HEK293T (cell line): ENCODE measurements around the gene ACKR2.

Experiments used
- CTCF ChIA-PET: fragments of 350-600 bp; formaldehyde crosslinking; extraction: SDS; loops from one replicate; lab custom pipeline; 2021; ENCODE audit warnings: antibody characterized with exemption, inconsistent platforms; lab: Yijun Ruan, JAX
- POLR2A ChIA-PET: fragments of 350-600 bp; formaldehyde crosslinking; extraction: SDS; loops from one replicate; lab custom pipeline; 2020; ENCODE audit warnings: antibody characterized with exemption, inconsistent platforms; lab: Yijun Ruan, JAX
- DNase-seq: peaks from one replicate; pipeline ENCODE4 v3.0.0; 2012; ENCODE audit warnings: mixed read lengths; ENCODE audit errors: extremely low spot score
- ARNT ChIP-seq: fragments of 450-650 bp; IDR thresholded peaks from 2 replicates; pipeline ENCODE4 v1.6.1; 2017; ENCODE audit warnings: mild to moderate bottlenecking
- BHLHE40 ChIP-seq: fragments of 450-650 bp; IDR thresholded peaks from 2 replicates; pipeline ENCODE4 v1.6.1; 2016; ENCODE audit warnings: mild to moderate bottlenecking, moderate library complexity, borderline replicate concordance
- CTBP1 ChIP-seq: fragments of 450-650 bp; IDR thresholded peaks from 2 replicates; pipeline ENCODE4 v1.6.1; 2016; ENCODE audit warnings: borderline replicate concordance
- ELF4 ChIP-seq: fragments of 450-650 bp; IDR thresholded peaks from 2 replicates; pipeline ENCODE4 v1.6.1; 2017; ENCODE audit warnings: antibody characterized with exemption
- FOXA1 ChIP-seq: fragments of 450-650 bp; IDR thresholded peaks from 2 replicates; pipeline ENCODE4 v1.6.1; 2016; ENCODE audit warnings: mild to moderate bottlenecking
- FOXK2 ChIP-seq: fragments of 450-650 bp; IDR thresholded peaks from 2 replicates; pipeline ENCODE4 v1.6.1; 2016; ENCODE audit warnings: mild to moderate bottlenecking
- FOXM1 ChIP-seq: fragments of 450-650 bp; IDR thresholded peaks from 2 replicates; pipeline ENCODE4 v1.6.1; 2017; ENCODE audit warnings: mild to moderate bottlenecking, borderline replicate concordance
- HDGF ChIP-seq: fragments of 450-650 bp; IDR thresholded peaks from 2 replicates; pipeline ENCODE4 v1.6.1; 2017; ENCODE audit warnings: antibody characterized with exemption, borderline replicate concordance
- L3MBTL2 ChIP-seq: fragments of 450-650 bp; conservative IDR thresholded peaks from 2 replicates; pipeline ENCODE4 v1.6.1; 2016; ENCODE audit warnings: mild to moderate bottlenecking
- LEF1 ChIP-seq: fragments of 450-650 bp; IDR thresholded peaks from 2 replicates; pipeline ENCODE4 v1.6.1; 2017; ENCODE audit warnings: mild to moderate bottlenecking, borderline replicate concordance
- NFRKB ChIP-seq: fragments of 450-650 bp; IDR thresholded peaks from 2 replicates; pipeline ENCODE4 v1.6.1; 2016; ENCODE audit warnings: mild to moderate bottlenecking, moderate library complexity
- SP1 ChIP-seq: fragments of 450-650 bp; IDR thresholded peaks from 2 replicates; pipeline ENCODE4 v1.6.1; 2017
- SUZ12 ChIP-seq: fragments of 450-650 bp; IDR thresholded peaks from 2 replicates; pipeline ENCODE4 v1.6.1; 2016; ENCODE audit warnings: mild to moderate bottlenecking
- TARDBP ChIP-seq: fragments of 450-650 bp; IDR thresholded peaks from 2 replicates; pipeline ENCODE4 v1.6.1; 2016
- ZNF384 ChIP-seq: fragments of 450-650 bp; IDR thresholded peaks from 2 replicates; pipeline ENCODE4 v1.6.1; 2016
- TF ChIP-seq, protein P1 (sequence below): fragments of 450-650 bp; IDR thresholded peaks from 2 replicates; pipeline ENCODE4 v1.6.1; 2016

ACKR2 gene

DNA sequence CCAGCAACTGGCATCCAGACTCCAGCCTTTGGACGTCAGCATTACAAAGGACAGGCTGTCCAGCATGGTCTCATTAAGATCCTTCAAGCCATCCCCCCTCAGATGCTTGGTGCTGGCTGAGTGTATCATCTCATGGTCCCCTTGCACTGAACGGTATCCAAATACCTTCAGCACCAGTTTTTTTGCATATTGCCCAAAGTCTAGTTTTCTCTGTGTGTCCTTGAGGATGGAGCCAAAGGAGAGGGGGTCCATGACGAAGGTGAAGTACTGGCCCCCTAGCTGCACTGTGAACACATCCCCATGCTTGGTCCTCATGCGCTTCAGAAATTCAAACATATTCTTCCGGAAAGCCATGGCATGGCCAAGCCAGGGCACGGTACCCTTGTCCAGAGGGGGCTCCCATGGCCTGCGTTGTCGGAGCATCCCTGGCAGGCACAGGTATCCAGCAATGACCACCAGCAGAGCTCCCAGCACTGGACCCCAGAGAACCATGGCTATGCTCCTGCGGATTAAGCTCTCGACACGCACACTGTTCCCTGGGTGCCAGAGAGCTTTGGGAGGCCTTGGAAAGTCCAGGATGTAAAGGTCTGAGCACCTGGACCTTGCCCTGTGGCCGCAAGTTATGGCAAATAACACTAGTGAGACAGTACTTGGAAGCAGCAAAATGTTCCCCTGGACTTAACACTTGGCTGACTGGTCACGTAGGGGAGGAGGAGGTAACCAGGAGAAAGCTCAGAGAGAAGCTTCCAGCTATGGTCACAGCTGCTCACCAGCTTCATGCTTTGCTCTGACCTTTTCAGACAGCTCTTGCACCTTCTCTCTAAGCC lies 66.3 kb downstream of the ACKR2 start, which contains the start of gene CYP8B1:
Gene CYP8B1 (minus strand): TSS at position 555 of the 827 bp plus-strand sequence. CDS start 63 bp downstream, at position 492.
- no peak for DNase-seq
- ChIA-PET POLR2A (no interaction called here), CTCF (interaction anchor here (0.7 kb wide), 1 partner anchor 12 kb away, joined by 3 read pairs; no protein-coding TSS in a partner anchor)
- TF ChIP-seq TARDBP (no peak), FOXM1 (no peak), HDGF (no peak), CTBP1 (no peak), L3MBTL2 (no peak), BHLHE40 (no peak), ELF4 (no peak), LEF1 (no peak), SP1 (no peak), ARNT (no peak), NFRKB (no peak), SUZ12 (no peak), FOXA1 (no peak), FOXK2 (no peak), ZNF384 (no peak)
- TF ChIP-seq, protein P1, sequence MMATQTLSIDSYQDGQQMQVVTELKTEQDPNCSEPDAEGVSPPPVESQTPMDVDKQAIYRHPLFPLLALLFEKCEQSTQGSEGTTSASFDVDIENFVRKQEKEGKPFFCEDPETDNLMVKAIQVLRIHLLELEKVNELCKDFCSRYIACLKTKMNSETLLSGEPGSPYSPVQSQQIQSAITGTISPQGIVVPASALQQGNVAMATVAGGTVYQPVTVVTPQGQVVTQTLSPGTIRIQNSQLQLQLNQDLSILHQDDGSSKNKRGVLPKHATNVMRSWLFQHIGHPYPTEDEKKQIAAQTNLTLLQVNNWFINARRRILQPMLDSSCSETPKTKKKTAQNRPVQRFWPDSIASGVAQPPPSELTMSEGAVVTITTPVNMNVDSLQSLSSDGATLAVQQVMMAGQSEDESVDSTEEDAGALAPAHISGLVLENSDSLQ, result no peak

DNA sequence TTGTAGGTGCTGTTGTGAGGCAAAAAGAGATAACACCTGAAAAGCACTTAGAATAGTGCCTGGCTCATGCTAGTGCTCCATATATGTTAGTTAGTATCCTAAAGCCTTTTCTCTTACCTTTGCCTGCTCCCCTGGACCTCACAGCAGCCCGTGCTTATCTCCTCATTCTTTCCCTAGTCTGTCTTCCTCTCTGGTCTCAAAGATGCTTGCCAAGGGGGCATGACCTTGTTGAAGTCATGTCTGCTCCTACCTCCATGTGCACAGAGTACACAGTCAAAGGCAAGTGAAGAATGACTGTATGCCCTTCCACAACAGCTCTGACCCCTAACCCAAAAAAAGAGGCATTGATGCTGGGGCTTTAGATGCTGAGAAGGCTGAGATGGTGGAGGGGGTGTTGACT lies 67.2 kb downstream of the ACKR2 start:
- CTCF ChIA-PET, result interaction anchor here (0.7 kb wide), 1 partner anchor 13 kb away, joined by 3 read pairs; no protein-coding TSS in a partner anchor
- POLR2A ChIA-PET, result no interaction called here
- TF ChIP-seq TARDBP (no peak), BHLHE40 (no peak), NFRKB (no peak), SUZ12 (no peak), L3MBTL2 (no peak), ELF4 (no peak)
- TF ChIP-seq, protein P1, result no peak

DNA sequence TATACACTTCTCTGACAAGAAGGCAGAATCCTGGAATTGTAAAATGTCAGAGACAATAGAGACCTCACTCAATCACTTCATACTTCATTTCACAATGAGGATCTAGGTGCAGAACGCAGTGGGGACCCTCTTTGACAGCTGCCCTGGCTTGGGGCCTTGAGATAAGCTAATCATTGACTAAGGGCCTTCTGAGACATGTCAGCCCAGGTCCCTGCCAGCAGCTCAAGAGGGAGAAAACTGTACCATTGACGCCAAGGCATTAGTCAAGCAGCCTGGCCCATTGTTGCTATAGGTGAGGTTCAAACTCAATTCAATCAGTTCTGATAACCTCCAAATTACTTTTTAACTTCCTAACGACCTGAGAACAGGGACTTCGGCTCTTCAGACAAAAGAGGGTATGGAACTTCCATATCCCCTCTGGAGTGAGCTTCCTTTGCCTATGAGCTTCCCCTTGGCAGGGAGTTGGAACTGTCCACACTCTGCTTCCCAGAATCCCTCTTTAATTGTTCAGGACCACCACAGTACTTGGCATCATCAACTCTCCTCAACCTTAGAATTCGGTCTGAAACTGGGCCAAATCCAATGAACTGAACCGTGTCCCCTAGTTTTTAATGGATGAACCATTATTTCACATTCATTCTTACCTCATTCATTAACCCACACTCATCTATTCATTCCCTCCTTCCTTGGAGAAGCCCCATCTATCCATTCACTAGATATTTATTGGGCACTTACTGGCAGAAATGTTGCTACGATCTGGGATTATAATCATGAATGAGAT lies 67.9 kb downstream of the ACKR2 start:
- TF ChIP-seq, protein P1, result no peak
- CTCF ChIA-PET, result no interaction called here
- no peak for DNase-seq
- POLR2A ChIA-PET, result no interaction called here

More for the DNA sequence above, 67.2 kb downstream of the ACKR2 start:
- no peak for DNase-seq

DNA sequence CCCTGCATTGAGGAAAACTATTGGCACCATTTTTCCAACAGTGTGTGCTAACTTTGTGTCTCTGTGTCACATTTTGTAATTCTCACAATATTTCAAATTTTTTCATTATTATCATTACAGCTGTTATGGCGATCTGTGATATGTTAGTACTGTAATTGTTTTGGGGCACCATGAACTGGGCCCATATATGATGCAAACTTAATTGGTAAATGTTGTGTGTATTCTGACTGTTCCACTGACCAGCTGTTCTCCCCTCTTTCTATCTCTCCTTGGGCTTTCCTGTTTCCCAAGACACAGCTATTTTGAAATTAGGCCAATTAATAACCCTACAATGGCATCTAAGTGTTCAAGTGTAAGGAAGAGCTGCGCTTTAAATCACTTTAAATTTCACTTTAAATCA lies 68.6 kb downstream of the ACKR2 start:
- TF ChIP-seq FOXA1, result no peak
- TF ChIP-seq FOXK2, result no peak
- TF ChIP-seq NFRKB, result no peak
- TF ChIP-seq SUZ12, result no peak
- no peak for TF ChIP-seq ELF4
- no peak for TF ChIP-seq ARNT
- TF ChIP-seq, protein P1, result no peak
- no peak for TF ChIP-seq BHLHE40
- no peak for TF ChIP-seq SP1
- TF ChIP-seq L3MBTL2, result no peak
- no peak for TF ChIP-seq TARDBP
- TF ChIP-seq HDGF, result no peak
- ChIA-PET POLR2A (no interaction called here), CTCF (interaction anchor here (0.8 to 1.0 kb wide), 2 partner anchors 38 to 47 kb away, joined by 3 to 4 read pairs; no protein-coding TSS in a partner anchor)
- no peak for DNase-seq

DNA sequence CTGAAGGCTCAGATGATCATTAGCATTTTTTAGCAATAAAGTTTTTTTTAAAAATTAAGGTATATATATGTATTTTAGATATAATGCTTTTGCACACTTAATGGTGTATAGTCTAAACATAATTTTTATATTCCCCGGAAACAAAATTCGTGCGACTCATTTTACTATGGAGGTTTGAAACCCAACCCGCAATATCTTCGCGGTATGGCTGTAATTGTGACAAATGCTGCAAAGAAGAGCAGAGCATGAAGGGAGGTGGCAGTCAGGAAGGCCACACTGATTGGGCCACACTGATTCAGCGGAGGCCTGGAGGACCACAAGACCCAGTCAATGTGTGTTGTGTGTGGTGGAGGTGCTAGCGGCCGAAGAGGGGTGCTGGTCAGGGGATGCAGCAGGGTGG lies 70.9 kb downstream of the ACKR2 start:
- ChIA-PET POLR2A (no interaction called here), CTCF (no interaction called here)
- no peak for DNase-seq
- TF ChIP-seq, protein P1, result no peak
- no peak for TF ChIP-seq SUZ12
- TF ChIP-seq ELF4, result no peak
- no peak for TF ChIP-seq HDGF
- TF ChIP-seq FOXK2, result no peak
- no peak for TF ChIP-seq FOXA1
- TF ChIP-seq L3MBTL2, result no peak
- no peak for TF ChIP-seq NFRKB
- no peak for TF ChIP-seq FOXM1
- TF ChIP-seq LEF1, result no peak
- TF ChIP-seq ARNT, result no peak
- TF ChIP-seq CTBP1, result no peak
- TF ChIP-seq SP1, result no peak
- TF ChIP-seq TARDBP, result no peak
- TF ChIP-seq BHLHE40, result no peak
- no peak for TF ChIP-seq ZNF384
